Measurements from ENCODE around the gene RIPOR1.
"Not testable (repeated sequence)": the region's sequence is repeated elsewhere in the genome, so short reads cannot be mapped to it uniquely, and the experiment has no call there.

RIPOR1 gene

DNA sequence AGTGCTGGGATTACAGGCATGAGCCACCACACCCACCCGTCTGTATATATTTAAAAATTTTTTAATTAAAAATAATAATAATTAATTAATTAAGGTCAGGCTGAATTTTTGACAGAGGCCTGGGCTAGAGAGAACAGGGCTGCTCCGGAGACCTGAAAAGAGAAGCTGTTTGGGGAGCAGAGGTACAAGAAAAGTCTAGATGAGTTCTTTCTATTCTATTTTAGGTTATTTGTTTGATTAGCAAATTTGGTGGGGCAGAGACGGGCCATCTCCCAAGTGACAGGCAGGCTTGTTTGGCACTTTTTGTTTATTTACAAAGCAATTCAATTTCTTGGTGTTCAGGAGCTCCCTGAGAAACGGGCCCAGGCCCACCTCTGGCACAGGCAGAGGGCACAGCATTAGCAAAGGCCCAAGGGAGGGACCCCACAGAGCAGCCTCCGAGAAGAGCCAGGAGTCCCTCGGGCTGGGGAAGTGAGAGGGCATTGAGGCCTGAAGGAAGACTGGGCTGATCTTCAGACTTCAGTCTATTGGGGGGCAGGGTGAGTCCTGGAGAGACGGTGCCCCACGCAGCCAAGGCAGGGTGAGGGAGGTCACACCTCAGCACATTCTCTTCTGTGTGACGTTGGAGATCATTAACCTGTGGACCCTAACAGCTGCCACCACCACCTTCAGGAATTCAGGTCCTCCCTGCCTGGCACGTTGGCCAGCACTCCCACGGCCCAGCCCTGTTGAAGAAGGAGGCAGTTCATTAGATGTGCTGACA lies 10.8 kb upstream of the RIPOR1 start:
- no peak for DNase-seq

DNA sequence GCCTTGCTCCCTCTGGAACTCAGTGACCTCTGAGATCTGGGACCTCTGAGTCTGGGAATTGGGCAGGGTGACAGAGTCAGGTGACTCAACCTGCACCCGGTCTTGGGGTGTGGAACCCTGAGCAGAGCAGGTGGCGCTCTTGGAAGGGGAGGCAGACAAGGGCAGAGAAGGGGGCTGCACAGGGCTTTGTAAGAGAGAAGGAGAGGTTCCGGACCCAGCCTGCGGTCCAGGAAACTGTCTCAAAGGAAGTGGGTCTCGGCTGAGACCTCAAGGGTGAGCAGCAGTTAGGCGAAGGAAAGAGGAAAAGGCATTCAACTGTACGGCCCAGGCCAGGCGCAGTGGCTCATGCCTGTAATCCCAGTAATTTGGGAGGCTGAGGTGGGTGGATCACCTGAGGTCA lies 10.0 kb upstream of the RIPOR1 start:
- DNase-seq = no peak

DNA sequence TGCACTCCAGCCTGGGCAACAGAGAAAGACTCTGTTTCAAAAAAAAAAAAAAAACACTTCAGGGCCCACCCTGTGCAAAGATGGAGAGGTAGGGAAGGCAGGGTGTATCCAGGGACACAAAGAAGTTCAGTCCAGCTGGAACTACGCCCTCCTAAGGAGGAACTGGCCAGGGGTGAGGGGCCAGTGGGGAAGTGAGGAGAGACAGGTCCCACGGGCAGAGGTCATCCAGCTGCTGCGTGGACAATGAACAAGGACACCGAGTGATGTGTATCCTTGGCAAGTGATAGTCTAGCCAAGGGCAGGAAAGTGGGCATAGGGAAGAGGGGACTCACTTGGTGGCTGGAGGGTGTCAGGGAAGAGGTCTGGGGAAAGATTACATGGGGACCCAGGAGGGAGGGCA lies 9.4 kb upstream of the RIPOR1 start:
- no peak for DNase-seq

DNA sequence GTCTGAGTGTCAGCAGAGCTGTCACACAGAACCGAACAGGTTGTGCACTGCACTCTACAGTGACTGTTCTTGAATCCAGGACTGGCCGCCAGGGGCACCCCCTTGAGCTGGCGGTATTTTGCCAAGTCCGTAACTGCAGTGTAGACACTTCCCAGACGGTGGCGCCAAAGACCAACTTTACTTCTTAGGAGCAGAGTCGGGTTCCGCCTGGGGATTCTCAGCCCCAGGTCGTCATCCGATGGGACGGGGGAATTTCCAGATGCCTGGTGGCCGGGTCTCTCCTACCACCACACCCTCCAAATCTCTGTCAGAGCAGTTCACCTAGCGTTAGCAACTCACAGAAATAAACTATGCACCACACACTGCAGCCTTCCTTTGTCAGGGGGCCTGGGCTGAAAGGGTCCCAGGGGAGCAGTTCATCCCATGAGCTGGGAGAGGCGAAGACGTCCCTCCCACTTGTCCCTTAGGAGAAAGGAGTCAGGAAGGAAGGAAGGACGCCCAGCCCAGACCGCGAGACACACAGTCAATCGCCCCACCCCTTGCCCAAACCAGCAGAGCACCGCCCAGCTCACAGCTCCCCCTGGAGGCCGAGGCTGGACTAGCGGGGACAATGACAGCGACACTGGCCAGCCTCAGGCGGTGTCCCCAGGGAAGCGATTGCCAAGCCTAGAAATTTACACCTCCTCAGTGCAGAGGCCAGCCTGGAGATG lies 7.4 kb upstream of the RIPOR1 start:
- DNase-seq = peak; percentile 92

DNA sequence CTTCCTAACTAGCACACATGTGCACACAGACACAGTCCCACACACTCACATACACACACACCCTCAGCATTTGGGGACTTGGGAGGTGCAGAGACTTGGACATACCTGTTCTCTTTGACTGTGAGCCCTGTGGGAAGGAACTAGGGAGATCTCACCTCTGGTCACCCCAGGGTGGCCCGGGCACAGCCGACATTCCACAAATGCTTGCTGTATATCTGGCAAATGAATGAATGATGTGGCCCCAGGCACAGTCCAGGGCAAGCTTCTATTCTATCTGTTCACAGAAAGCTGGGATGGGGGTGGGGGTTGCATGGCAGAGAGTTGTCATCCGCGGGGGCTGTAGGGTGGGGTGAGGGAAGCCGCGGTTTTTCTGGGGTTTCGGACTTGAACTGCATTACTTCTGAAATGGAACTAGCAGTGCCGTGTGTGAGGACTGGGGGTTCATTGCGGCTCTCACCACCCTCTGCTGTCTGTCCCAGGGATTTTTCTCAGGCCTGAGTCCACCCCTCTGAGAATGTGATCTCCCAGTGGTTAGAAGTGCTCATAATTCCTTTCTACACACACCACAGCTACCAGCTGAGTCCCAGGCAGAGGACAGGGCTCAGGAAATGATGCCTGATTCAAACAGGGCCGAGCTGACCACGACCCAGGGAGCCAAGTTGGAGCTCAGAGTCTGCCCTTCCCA lies 3.3 kb upstream of the RIPOR1 start:
- DNase-seq = no peak

DNA sequence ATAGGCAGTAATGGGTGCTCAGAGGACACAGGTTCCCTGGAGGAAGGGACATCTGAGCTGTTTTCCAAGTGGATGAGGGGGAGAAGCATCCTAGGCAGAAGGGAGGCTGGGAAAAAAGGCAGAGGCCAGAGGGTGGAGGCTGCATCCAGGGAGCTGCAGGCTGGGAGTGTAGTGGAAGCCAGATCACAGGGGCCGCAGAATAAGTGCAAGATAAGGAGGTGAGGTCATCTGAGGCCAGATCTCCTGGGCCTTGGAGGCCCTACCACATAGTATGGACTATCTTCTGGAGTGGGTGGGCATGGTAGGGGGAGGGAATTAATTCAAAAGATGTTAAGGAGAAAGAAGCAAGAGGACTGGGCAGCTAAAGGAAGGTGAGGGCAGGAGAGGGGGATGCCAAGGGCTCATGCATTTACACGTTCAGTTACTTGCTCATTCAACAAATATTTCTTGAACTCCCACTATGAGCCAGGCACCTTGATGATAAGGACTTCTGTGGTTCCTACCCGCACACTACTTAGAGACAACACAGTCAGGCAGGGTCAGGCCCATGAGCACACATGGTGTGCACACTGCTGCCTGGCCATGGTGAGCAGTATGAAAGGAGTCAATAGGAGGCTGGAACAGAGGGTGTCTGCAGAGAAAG lies 2.4 kb upstream of the RIPOR1 start:
- DNase-seq = no peak

DNA sequence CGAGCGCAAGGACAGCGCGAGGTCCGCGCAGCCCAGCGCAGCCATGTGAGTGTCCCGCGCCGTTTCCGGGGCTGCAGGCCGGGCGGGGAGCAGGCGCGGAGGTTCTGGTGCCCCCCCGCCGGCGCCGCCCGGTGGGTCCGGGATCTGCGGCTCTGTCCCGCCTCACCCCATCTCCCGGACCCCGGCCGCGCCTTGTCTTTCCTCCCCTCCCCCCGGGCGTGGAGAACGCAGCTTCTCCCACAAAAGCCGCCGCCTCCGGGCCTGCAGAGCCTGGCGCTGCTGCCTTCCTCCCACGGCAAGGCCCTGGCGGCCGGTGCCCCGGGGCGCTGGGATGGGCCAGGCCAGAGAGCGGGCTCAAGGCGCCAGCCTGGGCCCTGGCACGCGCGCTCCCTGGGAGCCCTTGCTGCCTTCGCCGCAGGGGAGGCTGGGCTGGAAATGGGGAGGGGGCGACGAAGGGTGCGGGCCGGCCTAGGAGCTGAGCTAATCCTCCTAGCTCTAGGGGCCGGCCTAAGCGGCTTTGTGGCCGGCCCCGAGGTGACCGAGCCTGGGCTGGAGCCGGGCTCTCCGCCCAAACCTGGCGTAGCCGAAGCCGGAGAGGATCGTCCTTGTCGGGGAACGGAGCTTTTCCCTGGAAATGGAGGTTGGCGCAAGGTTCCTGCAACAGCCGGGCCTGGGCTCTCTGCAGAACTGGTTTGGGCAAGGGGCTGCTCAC lies 397 bp downstream of the RIPOR1 start:
- peak; percentile 53 for DNase-seq

DNA sequence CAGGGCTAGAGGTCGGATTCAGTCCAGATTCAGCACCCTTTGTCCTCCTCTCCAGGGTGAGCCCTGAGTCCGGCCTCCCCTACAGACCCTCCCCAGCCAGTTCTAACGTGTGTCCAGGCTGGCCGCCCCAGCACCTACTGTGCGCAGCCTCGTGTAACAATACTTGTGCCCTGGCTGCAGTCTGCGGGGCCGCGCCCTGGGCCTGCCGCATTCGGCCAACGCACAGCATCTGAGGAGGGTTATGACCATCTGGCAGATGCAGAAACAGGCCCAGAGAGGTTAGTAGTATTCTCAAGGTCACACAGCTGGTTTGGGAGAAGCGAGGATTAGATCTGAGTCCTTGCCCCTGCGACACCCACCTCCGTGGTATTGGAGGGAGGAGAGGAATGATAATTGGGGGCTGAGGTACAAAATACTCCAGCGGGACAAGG lies 968 bp downstream of the RIPOR1 start:
- no peak for DNase-seq

DNA sequence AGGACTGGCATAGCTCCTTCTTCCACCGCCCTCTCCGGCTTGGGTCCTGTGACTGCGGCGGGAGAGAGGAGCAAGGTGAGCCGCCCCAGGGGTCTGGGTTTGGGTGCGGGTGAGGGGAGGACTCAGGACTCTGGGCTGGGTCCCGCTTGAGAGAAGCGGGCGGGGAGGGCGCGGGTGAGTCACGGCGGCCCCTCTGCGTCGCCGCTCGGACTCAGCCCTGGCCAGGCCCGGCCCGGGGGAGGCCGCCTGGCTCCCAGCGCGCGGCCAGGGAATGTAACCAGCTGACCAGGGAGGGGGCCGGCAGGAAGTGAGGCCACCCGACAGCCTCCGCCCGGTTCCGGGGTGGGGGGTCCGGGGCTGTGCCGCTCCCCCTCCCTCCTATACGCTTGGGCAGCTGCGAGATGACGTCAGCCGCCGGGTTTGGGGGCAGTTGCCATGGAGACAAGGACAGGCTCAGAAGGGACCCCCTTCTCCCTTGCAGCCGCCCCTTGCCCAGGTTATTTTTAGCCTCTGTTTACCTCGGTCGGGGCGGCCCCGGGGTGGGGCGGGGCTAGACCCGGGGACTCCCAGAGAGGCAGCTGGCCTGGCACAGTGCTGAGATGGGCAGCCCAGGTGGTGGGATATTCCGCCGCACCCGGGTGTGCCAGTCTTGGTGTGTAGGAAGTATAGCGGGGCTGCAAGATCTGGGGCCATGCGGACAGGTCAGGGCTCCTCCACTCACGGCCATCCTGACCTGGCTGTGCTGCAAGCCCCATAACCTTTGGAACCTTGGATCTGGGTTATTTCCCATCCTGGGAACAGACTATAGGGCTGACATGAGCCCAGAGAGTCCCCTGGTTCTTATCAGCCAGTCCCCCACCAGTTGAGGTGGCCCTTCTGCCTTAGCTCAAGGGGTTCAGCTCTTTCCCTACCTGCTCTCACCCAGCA lies 1.6 kb downstream of the RIPOR1 start:
- peak; percentile 62 for DNase-seq

DNA sequence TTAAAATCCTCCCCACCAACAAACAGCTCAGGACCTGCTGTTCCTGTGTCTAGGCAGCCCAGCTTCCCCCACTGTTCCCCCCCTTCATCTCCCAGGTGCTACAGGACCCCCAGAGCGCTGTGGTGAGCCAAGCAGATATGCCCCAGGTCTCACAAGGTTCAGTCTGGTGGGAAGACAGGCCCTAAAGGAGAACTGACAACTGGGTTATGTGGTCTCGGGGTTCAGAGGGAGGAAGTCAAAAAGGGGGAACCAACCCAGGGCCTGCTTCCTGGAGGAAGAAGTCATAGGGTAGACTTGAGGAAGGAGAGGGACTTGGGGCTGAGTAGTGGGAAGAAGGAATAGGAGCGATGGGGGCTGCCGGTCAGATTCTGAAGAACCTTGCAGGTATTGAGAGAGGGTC lies 2.6 kb downstream of the RIPOR1 start:
- no peak for DNase-seq

DNA sequence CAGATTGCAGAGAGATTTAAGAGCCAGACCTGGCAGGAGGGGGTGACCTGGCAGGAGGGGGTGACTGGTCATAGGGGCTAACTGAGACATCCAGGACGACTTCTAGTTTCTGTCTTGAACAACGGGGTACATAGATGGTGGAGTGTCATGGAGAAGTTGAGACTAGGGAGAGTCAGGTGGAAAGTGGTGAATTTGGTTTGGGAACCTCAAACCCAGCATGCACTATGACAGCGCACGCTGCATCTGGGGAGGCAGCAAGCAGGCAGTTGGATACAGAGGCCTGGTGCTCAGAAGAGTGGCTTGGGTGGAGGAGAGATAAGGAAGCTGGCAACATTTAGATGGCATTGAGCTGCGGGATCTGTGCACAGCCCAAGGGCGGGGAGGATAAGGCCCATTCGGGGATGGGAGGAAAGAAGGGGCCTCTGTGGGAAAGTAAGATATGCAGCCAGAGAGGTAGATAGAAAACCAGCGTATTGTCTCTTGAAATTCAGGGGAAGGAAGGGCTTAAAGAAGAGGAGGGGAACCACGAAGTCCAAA lies 4.5 kb downstream of the RIPOR1 start:
- no peak for DNase-seq

DNA sequence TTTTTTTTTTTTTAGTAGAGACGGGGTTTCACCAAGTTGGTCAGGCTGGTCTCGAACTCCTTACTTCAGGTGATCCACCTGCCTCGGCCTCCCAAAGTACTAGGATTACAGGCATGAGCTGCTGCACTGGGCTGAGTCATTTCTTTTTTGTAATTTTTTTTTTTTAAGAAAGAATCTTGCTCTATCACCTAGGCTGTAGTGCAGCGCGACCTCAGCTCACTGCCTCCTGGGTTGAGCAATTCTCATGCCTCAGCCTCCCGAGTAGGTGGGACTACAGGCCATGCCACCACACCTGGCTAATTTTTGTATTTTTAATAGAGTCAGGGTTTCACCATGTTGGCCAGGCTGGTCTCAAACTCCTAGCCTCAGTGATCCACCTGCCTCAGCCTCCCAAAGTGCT lies 5.4 kb downstream of the RIPOR1 start:
- not testable (repeated sequence) for DNase-seq

DNA sequence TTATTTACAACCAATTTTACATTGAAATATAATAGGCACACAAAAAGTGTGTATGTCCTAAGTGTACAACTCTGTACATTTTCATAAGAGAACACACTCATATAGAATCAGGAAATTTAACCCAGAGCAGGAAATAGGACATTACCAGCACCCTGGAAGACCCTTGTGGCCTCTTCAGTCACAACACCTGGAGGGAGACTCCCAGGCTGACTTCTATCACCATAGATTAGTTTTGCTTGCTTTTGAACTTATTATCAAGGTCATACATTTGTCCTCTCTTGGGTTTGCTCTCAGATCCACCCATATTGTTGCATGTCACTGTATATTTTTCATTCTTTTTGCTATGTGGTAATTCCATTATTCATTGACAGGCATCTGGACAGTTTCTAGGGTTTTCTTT lies 5.8 kb downstream of the RIPOR1 start:
- DNase-seq = no peak

DNA sequence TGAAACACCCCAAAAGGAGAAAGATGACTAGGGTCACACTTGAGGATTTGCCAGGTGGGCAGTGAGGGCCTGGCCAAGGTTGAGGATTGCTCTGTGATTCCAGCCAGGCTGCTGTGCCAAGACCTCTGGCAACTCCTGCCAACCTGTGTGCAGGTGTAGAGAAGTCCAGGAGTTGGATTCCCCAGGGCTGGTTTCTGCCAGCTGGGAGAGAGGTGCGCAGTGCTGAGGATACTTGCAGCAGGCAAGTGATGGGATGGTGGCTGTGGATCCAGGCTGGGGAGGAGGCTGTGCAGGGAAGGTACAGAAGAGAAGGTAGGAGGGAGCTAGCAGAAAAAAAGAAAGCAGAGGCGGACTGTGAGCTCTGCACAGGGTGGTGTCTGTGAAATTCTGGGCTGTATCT lies 6.6 kb downstream of the RIPOR1 start:
- no peak for DNase-seq

DNA sequence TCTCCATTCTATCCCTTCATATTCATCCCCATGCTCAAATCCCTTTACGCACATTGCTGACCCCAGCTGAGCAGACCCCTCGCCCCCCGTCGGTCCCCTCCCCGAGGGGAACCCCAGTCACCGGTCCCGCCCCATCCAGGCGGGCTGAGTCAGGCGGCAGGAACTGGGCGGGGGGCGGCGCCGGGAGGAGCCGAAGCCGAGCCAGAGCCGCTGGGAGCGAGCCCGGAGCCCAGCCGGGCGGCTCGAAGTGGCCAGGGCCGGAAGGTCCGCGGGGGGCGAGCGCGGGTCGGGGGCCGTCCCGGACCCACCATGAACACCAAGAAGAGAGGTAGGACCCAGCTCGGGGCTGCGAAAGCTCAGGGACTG lies 8.6 kb downstream of the RIPOR1 start:
- DNase-seq = no peak

DNA sequence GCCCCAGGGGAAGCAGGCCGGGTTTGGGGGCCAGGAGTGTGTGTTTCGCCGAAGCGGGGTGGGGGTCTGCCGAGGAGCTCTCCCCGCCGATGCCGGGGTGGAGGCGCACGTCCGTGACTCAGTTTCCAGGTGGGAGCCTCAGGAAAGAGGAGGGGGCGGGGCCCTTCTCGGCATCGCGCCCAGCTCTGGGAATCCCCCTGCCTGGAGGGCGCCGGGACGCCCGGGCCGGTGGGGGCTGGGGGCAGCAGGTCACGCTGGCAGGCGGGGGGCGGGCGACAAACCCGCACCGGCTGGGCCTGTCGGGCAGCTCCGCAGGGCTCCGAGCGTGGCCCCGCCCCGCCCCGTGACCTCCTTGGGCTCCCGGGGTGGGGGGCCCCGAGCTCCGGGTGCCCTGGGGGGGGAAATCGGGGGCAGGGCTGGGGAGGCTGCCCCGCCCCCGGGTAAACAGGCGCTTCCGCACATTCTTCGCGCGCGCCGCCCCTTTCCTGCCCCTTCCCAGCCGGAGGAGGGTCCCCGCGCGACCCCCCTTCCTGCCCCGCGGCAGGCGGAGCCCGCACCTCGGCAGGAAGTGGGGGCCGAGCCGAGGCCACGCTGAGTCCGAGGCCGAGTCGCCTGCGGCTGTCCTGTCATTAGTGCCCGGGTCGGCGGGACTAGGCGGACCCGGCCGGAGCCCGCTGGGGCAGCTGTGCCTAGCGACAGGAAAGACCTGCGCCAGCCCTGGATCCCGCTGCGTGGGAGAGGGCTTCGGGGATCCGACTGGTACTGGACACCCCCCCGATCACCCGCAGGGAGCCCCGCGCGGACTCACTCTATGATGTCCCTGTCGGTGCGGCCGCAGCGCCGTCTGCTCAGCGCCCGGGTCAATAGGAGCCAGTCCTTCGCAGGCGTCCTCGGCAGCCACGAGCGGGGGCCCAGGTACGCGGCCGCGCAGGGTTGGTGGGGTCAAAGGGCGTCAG lies 9.3 kb downstream of the RIPOR1 start:
- no peak for DNase-seq

DNA sequence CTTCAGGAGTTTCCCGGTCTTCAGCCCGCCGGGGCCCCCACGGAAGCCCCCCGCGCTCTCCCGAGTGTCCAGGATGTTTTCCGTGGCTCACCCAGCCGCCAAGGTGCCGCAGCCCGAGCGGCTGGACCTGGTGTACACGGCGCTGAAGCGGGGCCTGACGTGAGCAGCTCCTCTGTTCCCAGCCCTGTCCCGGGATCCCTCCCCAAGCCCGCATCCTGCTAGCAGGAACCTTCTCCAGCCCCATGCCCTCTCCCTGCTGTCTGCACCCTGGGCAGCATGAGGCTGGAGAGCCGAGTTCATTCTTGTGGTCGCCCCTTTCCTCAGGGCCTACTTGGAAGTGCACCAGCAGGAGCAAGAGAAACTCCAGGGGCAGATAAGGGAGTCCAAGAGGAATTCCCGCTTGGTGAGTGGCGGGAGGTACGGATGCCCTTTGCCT lies 10.1 kb downstream of the RIPOR1 start:
- no peak for DNase-seq

DNA sequence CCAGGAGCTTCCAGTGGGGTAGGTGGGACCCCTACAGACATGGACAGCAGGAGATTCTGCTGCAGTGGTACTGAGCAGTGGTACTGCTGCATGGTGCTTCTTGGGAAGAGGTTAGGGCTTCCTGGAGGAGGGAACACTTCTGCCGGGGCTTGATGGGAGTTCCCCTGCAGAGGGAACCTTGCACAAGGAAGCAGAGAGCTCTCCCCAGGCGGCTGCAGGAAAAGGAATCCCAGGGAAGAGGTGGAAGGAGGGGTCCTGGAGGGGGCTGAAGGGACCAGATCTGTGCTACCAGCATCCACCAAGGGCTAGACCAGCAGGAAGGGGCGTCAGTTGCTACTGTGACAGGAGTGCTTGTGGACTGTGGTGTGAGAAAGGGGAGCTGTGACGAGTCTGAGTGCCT lies 10.6 kb downstream of the RIPOR1 start:
- DNase-seq = no peak

DNA sequence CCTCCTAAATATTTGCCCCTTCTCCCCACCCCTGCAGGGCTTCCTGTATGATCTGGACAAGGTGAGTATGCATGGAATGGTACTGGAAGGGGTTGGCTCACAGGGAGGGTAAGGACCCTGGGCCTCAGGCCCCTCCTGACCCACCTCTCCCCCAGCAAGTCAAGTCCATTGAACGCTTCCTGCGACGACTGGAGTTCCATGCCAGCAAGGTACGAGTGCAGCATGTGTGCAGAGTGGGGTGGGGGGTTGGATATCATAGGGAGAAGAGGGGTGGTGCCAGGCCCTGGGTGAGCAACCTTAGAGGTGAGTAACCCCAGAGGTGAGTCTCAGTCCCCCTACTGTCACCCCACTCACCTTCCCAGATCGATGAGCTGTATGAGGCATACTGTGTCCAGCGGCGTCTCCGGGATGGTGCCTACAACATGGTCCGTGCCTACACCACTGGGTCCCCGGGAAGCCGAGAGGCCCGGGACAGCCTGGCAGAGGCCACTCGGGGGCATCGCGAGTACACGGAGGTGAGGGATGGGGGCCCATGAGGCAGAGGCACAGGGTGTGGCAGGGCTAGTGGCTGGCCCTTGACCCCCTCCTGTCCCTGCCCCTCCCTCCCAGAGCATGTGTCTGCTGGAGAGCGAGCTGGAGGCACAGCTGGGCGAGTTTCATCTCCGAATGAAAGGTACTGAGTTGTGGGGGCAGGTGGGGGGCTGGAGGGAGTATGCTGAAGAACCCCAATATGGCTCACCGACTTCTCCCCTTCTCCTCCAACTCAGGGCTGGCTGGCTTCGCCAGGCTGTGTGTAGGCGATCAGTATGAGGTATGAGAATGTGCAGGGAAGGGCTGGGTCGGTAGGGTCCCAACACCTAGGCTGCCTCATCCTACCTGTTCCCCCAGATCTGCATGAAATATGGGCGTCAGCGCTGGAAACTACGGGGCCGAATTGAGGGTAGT lies 11.3 kb downstream of the RIPOR1 start:
- DNase-seq = no peak

Measured in COR-L47 (cell line).